ENCODE measurements around the gene VRK3. TPM values are rescaled to one million over a fixed set of nuclear protein-coding genes. Genes with fewer than 3 reads are reported as not detected.
"Not testable (repeated sequence)": the region's sequence is repeated elsewhere in the genome, so short reads cannot be mapped to it uniquely, and the experiment has no call there.

VRK3 gene
- total RNA-seq, 1 donor from 2014 or later: 27.6 TPM

- no peak overlapping the region for H3K4me3 ChIP-seq
- H3K4me1 ChIP-seq: no peaks in the 10 kb centered on the region
- TF ChIP-seq CTCF (IDR thresholded peaks at IDR 0.05): no peak
- no peaks in the 10 kb centered on the region for H3K36me3 ChIP-seq
- no peak for DNase-seq (ENCODE audit: low spot score in 2 of 2)
- H3K9me3 ChIP-seq: peaks cover 19 to 21% of the 10 kb centered on the region in 2 donors
- no peak overlapping the region for H3K27ac ChIP-seq
- H3K27me3 ChIP-seq: no peaks in the 10 kb centered on the region
- intact Hi-C loops (cut with DNase I): no loop called here
These were observed 33.9 kb upstream of the VRK3 start for GRCh38 chr19:50059045-50059444.

GRCh38 chr19:50058425-50058824 lies 33.3 kb upstream of the VRK3 start:
- DNase-seq (ENCODE audit: low spot score in 2 of 2): no peak
- H3K9me3 ChIP-seq: peaks cover 19 to 22% of the 10 kb centered on the region in 2 donors
- H3K4me1 ChIP-seq: no peaks in the 10 kb centered on the region
- no peak overlapping the region for H3K27ac ChIP-seq
- H3K27me3 ChIP-seq: no peaks in the 10 kb centered on the region
- intact Hi-C loops (cut with DNase I): no loop called here
- no peak overlapping the region for H3K4me3 ChIP-seq
- TF ChIP-seq CTCF (IDR thresholded peaks at IDR 0.05): no peak
- H3K36me3 ChIP-seq: no peaks in the 10 kb centered on the region

GRCh38 chr19:50053119-50053518 lies 27.9 kb upstream of the VRK3 start:
- Histone ChIP-seq H3K9me3 (peaks cover 2 to 34% of the 10 kb centered on the region in 2 donors), H3K4me1 (no peaks in the 10 kb centered on the region), H3K27me3 (no peaks in the 10 kb centered on the region), H3K36me3 (no peaks in the 10 kb centered on the region), H3K27ac (no peak overlapping the region), H3K4me3 (no peak overlapping the region)
- no peak for DNase-seq (ENCODE audit: low spot score in 2 of 2)
- no peak for TF ChIP-seq CTCF (IDR thresholded peaks at IDR 0.05)
- intact Hi-C loops (cut with DNase I): no loop called here

- H3K36me3 ChIP-seq: peaks cover 0 to 8% of the 10 kb centered on the region in 2 donors
- no peaks in the 10 kb centered on the region for H3K4me1 ChIP-seq
- no peak for TF ChIP-seq CTCF (IDR thresholded peaks at IDR 0.05)
- no peak overlapping the region for H3K4me3 ChIP-seq
- DNase-seq (ENCODE audit: low spot score in 2 of 2): no peak
- no peak overlapping the region for H3K27ac ChIP-seq
- peaks cover 9 to 43% of the 10 kb centered on the region in 2 donors for H3K9me3 ChIP-seq
- H3K27me3 ChIP-seq: no peaks in the 10 kb centered on the region
- intact Hi-C loops (cut with DNase I): no loop called here
These were observed 26.8 kb upstream of the VRK3 start for GRCh38 chr19:50051964-50052363.

GRCh38 chr19:50051228-50051895 lies 26.2 kb upstream of the VRK3 start:
- H3K27me3 ChIP-seq; H3K4me1 ChIP-seq; intact Hi-C loops (cut with DNase I); DNase-seq (ENCODE audit: low spot score in 2 of 2): not testable (repeated sequence)
- Histone ChIP-seq H3K36me3 (peaks cover 3 to 14% of the 10 kb centered on the region in 2 donors), H3K4me3 (peak overlapping the region; percentile 52 to 64), H3K9me3 (peaks cover 14 to 49% of the 10 kb centered on the region in 2 donors), H3K27ac (peak overlapping the region in 1 of 2 donors; percentile 65)

- H3K27ac ChIP-seq: peak overlapping the region; percentile 34 to 65
- no peak for TF ChIP-seq CTCF (IDR thresholded peaks at IDR 0.05)
These were observed 25.4 kb upstream of the VRK3 start for GRCh38 chr19:50050406-50051227.

More at GRCh38 chr19:50050406-50051227, 25.4 kb upstream of the VRK3 start:
- Histone ChIP-seq H3K36me3 (peaks cover 10 to 21% of the 10 kb centered on the region in 2 donors), H3K4me3 (peak overlapping the region; percentile 52 to 64), H3K27me3 (no peaks in the 10 kb centered on the region), H3K9me3 (peaks cover 22 to 56% of the 10 kb centered on the region in 2 donors), H3K4me1 (no peaks in the 10 kb centered on the region)
- DNase-seq (ENCODE audit: low spot score in 2 of 2): peak; percentile 31 to 85
- intact Hi-C loops (cut with DNase I): no loop called here
